ENCODE data around the gene NPFFR2.

NPFFR2 gene

DNA sequence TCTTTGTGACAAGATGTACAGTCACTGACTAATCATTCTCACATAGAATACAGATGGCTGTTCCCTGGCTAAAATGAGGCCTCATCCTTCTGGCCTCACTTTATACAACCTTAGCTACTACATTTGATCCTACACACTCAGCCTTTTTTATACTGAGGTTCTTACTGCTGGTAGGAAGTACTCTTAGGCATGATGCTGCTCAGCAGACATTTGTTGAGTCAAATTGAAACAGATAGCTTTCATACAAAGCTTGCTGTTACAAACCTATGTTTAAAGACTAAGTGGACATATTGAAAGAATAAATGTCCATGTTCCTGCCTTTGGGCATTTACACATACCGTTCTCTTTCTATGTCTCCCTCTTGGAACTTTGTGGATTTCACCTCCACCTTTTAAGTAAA, 154.9 kb downstream of the NPFFR2 start:
- Histone ChIP-seq H3K9ac (ENCODE audit: low read length) (no peak overlapping the region), H3K9me3 (ENCODE audit: low read length) (no peaks in the 10 kb centered on the region), H3K36me3 (ENCODE audit: insufficient read depth, low read length) (no peaks in the 10 kb centered on the region), H3K27ac (ENCODE audit: low read depth, low read length) (no peak overlapping the region), H3K4me1 (ENCODE audit: insufficient read depth, low read length) (no peaks in the 10 kb centered on the region), H3K27me3 (ENCODE audit: control insufficient read depth in 1 of 2, insufficient read depth in 2 of 2, low read length in 2 of 2) (no peaks in the 10 kb centered on the region), H3K4me3 (ENCODE audit: low read depth in 1 of 2, low read length in 2 of 2) (no peak overlapping the region)

DNA sequence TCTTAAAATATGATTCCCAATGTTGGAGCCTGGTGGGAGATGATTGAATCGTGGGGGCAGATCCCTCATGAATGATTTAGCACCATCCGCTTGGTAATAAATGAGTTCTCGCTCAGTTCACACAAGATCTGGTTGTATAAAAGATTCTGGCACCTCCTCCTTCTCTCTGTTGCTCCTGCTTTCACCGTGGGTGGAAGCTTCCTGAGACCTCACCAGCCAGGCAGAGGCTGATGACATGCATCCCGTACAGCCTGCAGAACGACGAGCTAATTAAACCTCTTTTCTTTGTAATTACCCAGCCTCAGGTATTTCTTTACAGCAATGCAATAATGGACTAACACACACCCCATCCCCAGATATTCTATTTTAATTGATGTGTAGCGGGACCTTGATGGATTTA, 162.2 kb downstream of the NPFFR2 start:
- Histone ChIP-seq H3K36me3 (ENCODE audit: insufficient read depth, low read length) (no peaks in the 10 kb centered on the region), H3K9me3 (ENCODE audit: low read length) (no peaks in the 10 kb centered on the region), H3K9ac (ENCODE audit: low read length) (no peak overlapping the region), H3K27me3 (ENCODE audit: control insufficient read depth in 1 of 2, insufficient read depth in 2 of 2, low read length in 2 of 2) (no peaks in the 10 kb centered on the region), H3K4me1 (ENCODE audit: insufficient read depth, low read length) (no peaks in the 10 kb centered on the region), H3K27ac (ENCODE audit: low read depth, low read length) (no peak overlapping the region), H3K4me3 (ENCODE audit: low read depth in 1 of 2, low read length in 2 of 2) (no peak overlapping the region)

DNA sequence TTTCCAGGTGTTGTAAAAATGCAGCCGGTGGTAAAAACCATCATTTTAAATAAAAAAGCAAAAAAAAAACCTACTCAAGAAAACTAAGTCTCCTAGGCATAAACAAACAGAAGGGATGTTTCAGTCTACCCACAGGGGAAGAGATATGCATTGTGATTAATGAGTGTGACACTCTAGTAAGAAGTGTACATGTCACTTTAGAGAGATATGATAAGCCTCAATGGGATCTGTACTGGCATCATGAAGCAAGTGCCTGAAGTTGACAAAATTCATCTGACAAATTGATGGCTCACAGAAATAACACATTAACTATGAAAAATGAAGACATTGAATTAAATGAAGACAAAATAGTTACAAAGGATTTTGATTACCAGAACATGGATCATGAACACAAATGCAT, 162.7 kb downstream of the NPFFR2 start:
- Histone ChIP-seq H3K9me3 (ENCODE audit: low read length) (no peaks in the 10 kb centered on the region), H3K27me3 (ENCODE audit: control insufficient read depth in 1 of 2, insufficient read depth in 2 of 2, low read length in 2 of 2) (no peaks in the 10 kb centered on the region), H3K27ac (ENCODE audit: low read depth, low read length) (no peak overlapping the region), H3K9ac (ENCODE audit: low read length) (no peak overlapping the region), H3K4me3 (ENCODE audit: low read depth in 1 of 2, low read length in 2 of 2) (no peak overlapping the region), H3K4me1 (ENCODE audit: insufficient read depth, low read length) (no peaks in the 10 kb centered on the region), H3K36me3 (ENCODE audit: insufficient read depth, low read length) (no peaks in the 10 kb centered on the region)

Data from muscle layer of colon (tissue), 2 donors.